Esophagus muscularis mucosa (tissue), 4 donors: ENCODE measurements around the gene GRK5. TPM values are rescaled to one million over a fixed set of nuclear protein-coding genes. Genes with fewer than 3 reads are reported as not detected.
A peak's percentile ranks its signal among the peaks of the same experiment; 100 is the strongest.

ENCODE experiments used
- DNase-seq: peaks from one replicate; pipeline ENCODE4 v3.0.0-alpha.2; 2017; ENCODE audit errors: extremely low spot score
- H3K27ac ChIP-seq, 4 donors: fragments of 200-600 bp; sonication (generic); replicated peaks in 1 of 4; 1 replicate in 3 of 4; 2 replicates in 1 of 4; pipeline ENCODE4 v1.5.1; 2016 to 2019; ENCODE audit warnings: mild to moderate bottlenecking in 1 of 4
- H3K27me3 ChIP-seq, 4 donors: fragments of 200-600 bp; sonication (generic); one replicate each; pipeline versions ENCODE4 v1.5.1 to v1.6.0; 2016 to 2019
- H3K36me3 ChIP-seq, 4 donors: fragments of 200-600 bp; sonication (generic); one replicate each; pipeline ENCODE4 v1.5.1; 2016 to 2019
- H3K4me1 ChIP-seq, 4 donors: fragments of 200-600 bp; sonication (generic); one replicate each; pipeline ENCODE4 v1.5.1; 2016 to 2019
- H3K4me3 ChIP-seq, 4 donors: fragments of 200-600 bp; sonication (generic); 1 replicate in 2 of 4; 2 replicates in 2 of 4; pipeline ENCODE4 v1.5.1; 2016 to 2019; ENCODE audit warnings: mild to moderate bottlenecking in 4 of 4, moderate library complexity in 1 of 4
- H3K9me3 ChIP-seq, 4 donors: fragments of 200-600 bp; sonication (generic); 1 replicate in 3 of 4; 2 replicates in 1 of 4; pipeline ENCODE4 v1.5.1; 2016 to 2019
- CTCF ChIP-seq, 3 experiments: fragments of 200-600 bp in 2 of 3; fragments of 450-650 bp in 1 of 3; sonication (generic) in 2 of 3; IDR thresholded peaks; one replicate each; pipeline ENCODE4 v1.5.1; 2017 to 2019; ENCODE audit warnings: antibody characterized with exemption in 3 of 3, mild to moderate bottlenecking in 2 of 3, moderate library complexity in 1 of 3
- EP300 ChIP-seq: sonication (generic); formaldehyde crosslinking; IDR thresholded peaks from one replicate; pipeline ENCODE4 v1.6.1; 2017; ENCODE audit warnings: antibody characterized with exemption
- POLR2A ChIP-seq: fragments of 450-650 bp; IDR thresholded peaks from one replicate; pipeline ENCODE4 v1.6.1; 2017; ENCODE audit warnings: antibody characterized with exemption, moderate library complexity, mild to moderate bottlenecking, low read depth
- POLR2AphosphoS5 ChIP-seq, 2 donors: sonication (generic); formaldehyde crosslinking; IDR thresholded peaks; one replicate each; pipeline ENCODE4 v1.6.1; 2017; ENCODE audit warnings: antibody characterized with exemption in 2 of 2
- WGBS: methylation state at CpG from one replicate; pipeline ENCODE4 v1.1.5; 2018; 5-methylcytosine and 5-hydroxymethylcytosine counted together
- intact Hi-C: fragments of 100-400 bp; cut with DNase I; formaldehyde crosslinking; loops from one replicate; pipeline ENCODE4 v1.15.1; 2023
- total RNA-seq, 4 donors: library from RNA; depleted of rRNA; stranded (reverse); fragments of >200 nt; gene quantifications; one replicate each; pipeline versions ENCODE4 v1.1.0 to v1.2.1, GENCODE V29; 2016

GRK5 gene
- total RNA-seq, 4 donors from 2014 or later = 39.6 to 64.4 (median 50.7) TPM

GRCh38 chr10:119328223-119328622, 120.9 kb downstream of the GRK5 start:
- H3K27ac ChIP-seq = no peak overlapping the region
- peaks cover 0 to 29% (median 16%) of the 10 kb centered on the region in 4 donors for H3K4me1 ChIP-seq
- no peaks in the 10 kb centered on the region for H3K9me3 ChIP-seq
- no peak for DNase-seq
- no peak overlapping the region for H3K4me3 ChIP-seq
- intact Hi-C loops = no loop called here
- WGBS = 93% methylated on average over 2 of the region's 2 CpGs
- TF ChIP-seq CTCF (IDR thresholded peaks at IDR 0.05) = no peak
- TF ChIP-seq POLR2A = no peak
- no peak for TF ChIP-seq POLR2AphosphoS5 (IDR thresholded peaks at IDR 0.05)
- no peak for TF ChIP-seq EP300
- peaks cover 0 to 33% (median 16%) of the 10 kb centered on the region in 4 donors for H3K36me3 ChIP-seq
- H3K27me3 ChIP-seq = no peaks in the 10 kb centered on the region

- H3K27me3 ChIP-seq = no peaks in the 10 kb centered on the region
- WGBS = 91% methylated on average over 5 of the region's 5 CpGs
- peaks cover 13 to 26% (median 20%) of the 10 kb centered on the region in 4 donors for H3K4me1 ChIP-seq
- intact Hi-C loops = no loop called here
- H3K4me3 ChIP-seq = no peak overlapping the region
- no peak for DNase-seq
- no peaks in the 10 kb centered on the region for H3K9me3 ChIP-seq
- no peak for TF ChIP-seq CTCF (IDR thresholded peaks at IDR 0.05)
- no peak for TF ChIP-seq POLR2A
- TF ChIP-seq EP300 = no peak
- no peak for TF ChIP-seq POLR2AphosphoS5 (IDR thresholded peaks at IDR 0.05)
- peak overlapping the region in 2 of 4 donors; percentile 10 to 48 for H3K27ac ChIP-seq
- H3K36me3 ChIP-seq = peaks cover 0 to 41% (median 16%) of the 10 kb centered on the region in 4 donors
Observed at GRCh38 chr10:119330342-119330741, 123.0 kb downstream of the GRK5 start.

GRCh38 chr10:119331061-119331460, 123.7 kb downstream of the GRK5 start:
- intact Hi-C loops = no loop called here
- H3K27ac ChIP-seq = peak overlapping the region in 2 of 4 donors; percentile 10 to 48
- 89% methylated on average over 15 of the region's 15 CpGs for WGBS

GRCh38 chr10:119333146-119333792, 125.9 kb downstream of the GRK5 start:
- TF ChIP-seq POLR2A (no peak), POLR2AphosphoS5 (IDR thresholded peaks at IDR 0.05) (no peak), CTCF (IDR thresholded peaks at IDR 0.05) (no peak), EP300 (no peak)
- 98% methylated on average over 6 of the region's 8 CpGs for WGBS
- no peak overlapping the region for H3K27ac ChIP-seq
- H3K27me3 ChIP-seq = no peaks in the 10 kb centered on the region
- H3K9me3 ChIP-seq = no peaks in the 10 kb centered on the region
- DNase-seq = no peak
- no peak overlapping the region for H3K4me3 ChIP-seq
- peaks cover 0 to 23% (median 4%) of the 10 kb centered on the region in 4 donors for H3K36me3 ChIP-seq
- peaks cover 25 to 43% (median 34%) of the 10 kb centered on the region in 4 donors for H3K4me1 ChIP-seq
- intact Hi-C loops = no loop called here

More at GRCh38 chr10:119331061-119331460, 123.7 kb downstream of the GRK5 start:
- Histone ChIP-seq H3K27me3 (no peaks in the 10 kb centered on the region), H3K36me3 (peaks cover 0 to 41% (median 16%) of the 10 kb centered on the region in 4 donors), H3K4me3 (no peak overlapping the region), H3K9me3 (no peaks in the 10 kb centered on the region), H3K4me1 (peaks cover 20 to 32% (median 26%) of the 10 kb centered on the region in 4 donors)
- no peak for DNase-seq
- TF ChIP-seq POLR2A = no peak
- TF ChIP-seq CTCF (IDR thresholded peaks at IDR 0.05) = no peak
- TF ChIP-seq POLR2AphosphoS5 (IDR thresholded peaks at IDR 0.05) = no peak
- TF ChIP-seq EP300 = no peak
